Erythroblast (primary cell): ENCODE results near the gene KAZN.

Experiments used
- GATA1 ChIP-seq: IDR thresholded peaks from 2 replicates; pipeline ENCODE4 v1.6.1; 2011; ENCODE audit warnings: low read depth, mild to moderate bottlenecking, control low read depth, low read length, moderate library complexity
- POLR2A ChIP-seq: IDR thresholded peaks from 2 replicates; pipeline ENCODE4 v1.6.1; 2011; ENCODE audit warnings: mild to moderate bottlenecking, low read length

- no peak for TF ChIP-seq POLR2A
- no peak for TF ChIP-seq GATA1
These were observed 108.1 kb downstream of the KAZN start for GRCh38 chr1:14706631-14707030.
